ENCODE measurements around the gene FOXK1. TPM values are rescaled to one million over a fixed set of nuclear protein-coding genes. Genes with fewer than 3 reads are reported as not detected.

The FOXK1 gene
- total and polyA plus RNA-seq, 9 of the 15 experiments (the other 6 are each of a cell fraction or from before 2014, with no cell fraction given): 0.32 to 45.5 (median 8.1) TPM

- no peak overlapping the region for H3K27ac ChIP-seq (ENCODE audit: extremely low read depth, low read depth, low read length)
- intact Hi-C loops (cut with micrococcal nuclease): no loop called here
- H3K4me3 ChIP-seq: no peak overlapping the region
- WGBS (ENCODE audit: insufficient coverage, low coverage, missing lambda C conversion rate): 29% methylated on average over 8 of the region's 8 CpGs
- ATAC-seq (no peak), FAIRE-seq (no peak), DNase-seq (ENCODE audit: extremely low read depth in 1 of 4, low spot score in 3 of 4) (no peak)
- TF ChIP-seq MEIS2 (IDR thresholded peaks at IDR 0.05; ENCODE audit: partially characterized antibody) (peak; percentile 67), PBX2 (CRISPR knock-in tag; IDR thresholded peaks at IDR 0.05; ENCODE audit: low read depth) (no peak), PBX2 (tag; conservative IDR thresholded peaks at IDR 0.05; ENCODE audit: low read depth) (0 out of 2 replicates have a peak, but pooled peaks have one; percentile 26), PKNOX1 (IDR thresholded peaks at IDR 0.05) (peak; percentile 57), KLF13 (tag; IDR thresholded peaks at IDR 0.05; ENCODE audit: borderline replicate concordance, low read depth) (no peak), ZNF316 (IDR thresholded peaks at IDR 0.05) (no peak), DDX20 (tag; IDR thresholded peaks at IDR 0.05; ENCODE audit: low read depth) (no peak)
- ChIA-PET CTCF (ENCODE audit: low intra/inter-chr PET ratio) (interaction anchor here (0.7 kb wide), 1 partner anchor 1720 kb away, joined by 3 read pairs; no protein-coding TSS in a partner anchor), POLR2A (interaction anchor here (1.4 kb wide), 1 partner anchor 9 kb away, joined by 4 read pairs; no protein-coding TSS in a partner anchor)
- no peaks in the 10 kb centered on the region for H3K36me3 ChIP-seq (ENCODE audit: control insufficient read depth, insufficient read depth, low read length)
- H3K79me2 ChIP-seq (ENCODE audit: control insufficient read depth, insufficient read depth, low read length): no peaks in the 10 kb centered on the region
- H3K9me1 ChIP-seq (ENCODE audit: control insufficient read depth, insufficient read depth, low read length): no peaks in the 10 kb centered on the region
- H4K20me1 ChIP-seq (replicated peaks; ENCODE audit: control insufficient read depth, insufficient read depth, low read length): 0 out of 2 replicates have a peak, but pooled peaks cover 8% of the 10 kb centered on the region
- in situ Hi-C loops (cut with MboI): no loop called here
- no peak overlapping the region for H3K9ac ChIP-seq (ENCODE audit: insufficient read depth in 1 of 2, low read depth in 2 of 2, low read length in 2 of 2)
- H3K4me1 ChIP-seq (replicated peaks in 1 of 2; ENCODE audit: control insufficient read depth in 2 of 2, insufficient read depth in 2 of 2, low read length in 2 of 2): peaks cover 0 to 28% of the 10 kb centered on the region in 2 experiments; a peak in 2 of 5 replicates
- H3K27me3 ChIP-seq (ENCODE audit: control insufficient read depth in 2 of 2, insufficient read depth in 2 of 2, low read length in 2 of 2): peaks cover 0 to 4% of the 10 kb centered on the region in 2 experiments; a peak in 2 of 5 replicates
- no TSS peak for BruUV-seq (replicated peaks)
- H3K4me2 ChIP-seq (ENCODE audit: insufficient read depth, low read length): no peak overlapping the region
- no peaks in the 10 kb centered on the region for H3K9me3 ChIP-seq (replicated peaks; ENCODE audit: control insufficient read depth, insufficient read depth, low read depth, low read length)
- no peak overlapping the region for H2AFZ ChIP-seq (ENCODE audit: low read depth, low read length)
These were observed 123.8 kb downstream of the FOXK1 start for GRCh38 chr7:4805984-4806300.

Measured in K562 (cell line).